ENCODE results near the gene AP3M1. TPM values are rescaled to one million over a fixed set of nuclear protein-coding genes. Genes with fewer than 3 reads are reported as not detected.

AP3M1 gene
- total and polyA plus RNA-seq, 2 donors (not counting 1 experiment from before 2014, with no cell fraction given), result 28.4 to 55.3 TPM

GRCh38 chr10:74114041-74114448, 36.6 kb downstream of the AP3M1 start:
- no peak overlapping the region for H3K9ac ChIP-seq (ENCODE audit: insufficient read depth, low read length)

GRCh38 chr10:74113546-74113945, 37.1 kb downstream of the AP3M1 start:
- Histone ChIP-seq H2AFZ (ENCODE audit: low read length) (no peak overlapping the region), H3K9me3 (ENCODE audit: control insufficient read depth, insufficient read depth, low read depth, low read length) (no peaks in the 10 kb centered on the region), H3K9ac (ENCODE audit: insufficient read depth, low read length) (no peak overlapping the region), H3K27me3 (ENCODE audit: control insufficient read depth, insufficient read depth, low read length) (no peaks in the 10 kb centered on the region), H3K4me2 (ENCODE audit: extremely low read depth, insufficient read depth, low read length) (peak overlapping the region; percentile 8), H3K4me3 (replicated peaks in 1 of 4; ENCODE audit: control extremely low read depth in 1 of 4, insufficient read depth in 1 of 4, low read depth in 3 of 4, low read length in 4 of 4) (no peak overlapping the region), H3K79me2 (ENCODE audit: control insufficient read depth, insufficient read depth, low read length) (peaks cover 26% of the 10 kb centered on the region), H3K36me3 (ENCODE audit: control insufficient read depth, insufficient read depth, low read length) (peaks cover 38% of the 10 kb centered on the region), H4K20me1 (ENCODE audit: control insufficient read depth, extremely low read depth, insufficient read depth, low read length) (no peaks in the 10 kb centered on the region), H3K27ac (ENCODE audit: insufficient read depth, low read length) (peak overlapping the region; percentile 8), H3K4me1 (ENCODE audit: control insufficient read depth, extremely low read depth, insufficient read depth, low read length) (peaks cover 5% of the 10 kb centered on the region)
- TF ChIP-seq EZH2 (IDR thresholded peaks at IDR 0.05; ENCODE audit: low read length, missing control alignments) (no peak), CTCF (conservative IDR thresholded peaks at IDR 0.05 in 1 of 2, IDR thresholded peaks at IDR 0.05 in 1 of 2; ENCODE audit: low read depth in 1 of 2, low read length in 2 of 2) (no peak)
- peak in 1 of 2 donors; percentile 28 for DNase-seq (ENCODE audit: low read depth in 2 of 2)

More at GRCh38 chr10:74114041-74114448, 36.6 kb downstream of the AP3M1 start:
- H4K20me1 ChIP-seq (ENCODE audit: control insufficient read depth, extremely low read depth, insufficient read depth, low read length), result no peaks in the 10 kb centered on the region
- no peaks in the 10 kb centered on the region for H3K27me3 ChIP-seq (ENCODE audit: control insufficient read depth, insufficient read depth, low read length)
- H3K4me1 ChIP-seq (ENCODE audit: control insufficient read depth, extremely low read depth, insufficient read depth, low read length), result peaks cover 8% of the 10 kb centered on the region
- no peak overlapping the region for H3K4me3 ChIP-seq (replicated peaks in 1 of 4; ENCODE audit: control extremely low read depth in 1 of 4, insufficient read depth in 1 of 4, low read depth in 3 of 4, low read length in 4 of 4)
- H3K79me2 ChIP-seq (ENCODE audit: control insufficient read depth, insufficient read depth, low read length), result peaks cover 24% of the 10 kb centered on the region
- no peak overlapping the region for H3K4me2 ChIP-seq (ENCODE audit: extremely low read depth, insufficient read depth, low read length)
- TF ChIP-seq CTCF (conservative IDR thresholded peaks at IDR 0.05 in 1 of 2, IDR thresholded peaks at IDR 0.05 in 1 of 2; ENCODE audit: low read depth in 1 of 2, low read length in 2 of 2), result no peak
- TF ChIP-seq EZH2 (IDR thresholded peaks at IDR 0.05; ENCODE audit: low read length, missing control alignments), result no peak
- H3K27ac ChIP-seq (ENCODE audit: insufficient read depth, low read length), result peak overlapping the region; percentile 8
- no peak for DNase-seq (ENCODE audit: low read depth in 2 of 2)
- peaks cover 35% of the 10 kb centered on the region for H3K36me3 ChIP-seq (ENCODE audit: control insufficient read depth, insufficient read depth, low read length)
- no peak overlapping the region for H2AFZ ChIP-seq (ENCODE audit: low read length)
- H3K9me3 ChIP-seq (ENCODE audit: control insufficient read depth, insufficient read depth, low read depth, low read length), result no peaks in the 10 kb centered on the region

- Histone ChIP-seq H3K4me1 (ENCODE audit: control insufficient read depth, extremely low read depth, insufficient read depth, low read length) (no peaks in the 10 kb centered on the region), H2AFZ (ENCODE audit: low read length) (no peak overlapping the region), H3K4me2 (ENCODE audit: extremely low read depth, insufficient read depth, low read length) (no peak overlapping the region), H3K36me3 (ENCODE audit: control insufficient read depth, insufficient read depth, low read length) (peaks cover 43% of the 10 kb centered on the region), H3K9me3 (ENCODE audit: control insufficient read depth, insufficient read depth, low read depth, low read length) (no peaks in the 10 kb centered on the region), H3K27me3 (ENCODE audit: control insufficient read depth, insufficient read depth, low read length) (no peaks in the 10 kb centered on the region), H3K9ac (ENCODE audit: insufficient read depth, low read length) (no peak overlapping the region), H3K4me3 (replicated peaks in 1 of 4; ENCODE audit: control extremely low read depth in 1 of 4, insufficient read depth in 1 of 4, low read depth in 3 of 4, low read length in 4 of 4) (no peak overlapping the region), H4K20me1 (ENCODE audit: control insufficient read depth, extremely low read depth, insufficient read depth, low read length) (no peaks in the 10 kb centered on the region), H3K27ac (ENCODE audit: insufficient read depth, low read length) (no peak overlapping the region), H3K79me2 (ENCODE audit: control insufficient read depth, insufficient read depth, low read length) (peaks cover 32% of the 10 kb centered on the region)
- TF ChIP-seq EZH2 (IDR thresholded peaks at IDR 0.05; ENCODE audit: low read length, missing control alignments) (no peak), CTCF (conservative IDR thresholded peaks at IDR 0.05 in 1 of 2, IDR thresholded peaks at IDR 0.05 in 1 of 2; ENCODE audit: low read depth in 1 of 2, low read length in 2 of 2) (no peak)
- no peak for DNase-seq (ENCODE audit: low read depth in 2 of 2)
Observed at GRCh38 chr10:74111799-74112198, 38.8 kb downstream of the AP3M1 start.
